ENCODE data around the gene RNF223. TPM values are rescaled to one million over a fixed set of nuclear protein-coding genes. Genes with fewer than 3 reads are reported as not detected.

The RNF223 gene
- polyA plus RNA-seq, 2 of the 4 experiments (the other 2 are of a cell fraction) = 0.08 TPM; not detected in 1

DNA sequence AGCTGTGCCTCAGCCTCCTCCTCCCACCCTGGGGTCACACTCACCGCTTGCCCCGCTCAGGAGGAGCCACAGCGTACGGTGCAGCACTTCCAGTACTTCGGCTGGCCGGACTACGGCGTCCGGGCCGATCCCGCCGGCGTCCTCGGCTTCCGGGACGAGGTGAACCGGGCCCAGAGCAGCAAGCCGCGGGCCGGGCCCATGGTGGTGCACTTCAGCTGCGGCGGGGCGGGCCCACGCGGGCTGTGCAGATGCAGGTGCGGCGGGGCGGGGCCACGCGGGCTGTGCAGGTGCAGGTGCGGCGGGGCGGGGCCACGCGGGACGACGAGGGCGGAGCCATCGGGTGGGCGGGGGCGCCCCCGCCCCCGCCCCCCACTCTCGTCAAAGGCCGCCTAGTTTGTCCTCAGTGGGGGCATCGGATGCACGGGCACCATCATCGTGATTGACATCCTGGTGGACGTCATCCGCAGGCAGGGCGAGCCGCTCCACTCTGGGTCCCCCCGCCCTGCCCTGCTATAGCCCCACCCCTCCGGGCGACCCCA lies 5.5 kb downstream of the RNF223 start:
- ATAC-seq (peak; percentile 4 to 9; a peak in 3 of 6 replicates), FAIRE-seq (no peak), DNase-seq (ENCODE audit: low read depth in 1 of 2, low spot score in 1 of 2) (peak in 1 of 2 experiments; percentile 35)
- Histone ChIP-seq H3K27ac (peak overlapping the region; percentile 76 to 88; a peak in 5 of 6 replicates), H3K4me3 (peak overlapping the region; percentile 60), H3K4me2 (peak overlapping the region; percentile 96), H3K4me1 (peaks cover 31% of the 10 kb centered on the region), H3K9me3 (no peaks in the 10 kb centered on the region)
- no peak for TF ChIP-seq EHMT2 (IDR thresholded peaks at IDR 0.05; ENCODE audit: low read depth)
- TF ChIP-seq ZSCAN20 (CRISPR knock-in tag; IDR thresholded peaks at IDR 0.05) = no peak
- TF ChIP-seq CBX2 (IDR thresholded peaks at IDR 0.05; ENCODE audit: borderline replicate concordance, low read depth) = no peak
- TF ChIP-seq EHF (CRISPR knock-in tag; IDR thresholded peaks at IDR 0.05) = no peak
- no peak for TF ChIP-seq BHLHE40 (IDR thresholded peaks at IDR 0.05; ENCODE audit: low read depth, low read length)
- TF ChIP-seq, protein P1, sequence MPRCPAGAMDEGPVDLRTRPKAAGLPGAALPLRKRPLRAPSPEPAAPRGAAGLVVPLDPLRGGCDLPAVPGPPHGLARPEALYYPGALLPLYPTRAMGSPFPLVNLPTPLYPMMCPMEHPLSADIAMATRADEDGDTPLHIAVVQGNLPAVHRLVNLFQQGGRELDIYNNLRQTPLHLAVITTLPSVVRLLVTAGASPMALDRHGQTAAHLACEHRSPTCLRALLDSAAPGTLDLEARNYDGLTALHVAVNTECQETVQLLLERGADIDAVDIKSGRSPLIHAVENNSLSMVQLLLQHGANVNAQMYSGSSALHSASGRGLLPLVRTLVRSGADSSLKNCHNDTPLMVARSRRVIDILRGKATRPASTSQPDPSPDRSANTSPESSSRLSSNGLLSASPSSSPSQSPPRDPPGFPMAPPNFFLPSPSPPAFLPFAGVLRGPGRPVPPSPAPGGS (IDR thresholded peaks at IDR 0.05) = no peak
- TF ChIP-seq MAZ (IDR thresholded peaks at IDR 0.05; ENCODE audit: borderline replicate concordance, low read depth, low read length) = no peak
- no peak for TF ChIP-seq JUN (IDR thresholded peaks at IDR 0.05)
- no peak for TF ChIP-seq TFCP2L1 (CRISPR knock-in tag; IDR thresholded peaks at IDR 0.05)
- TF ChIP-seq ZNF302 (CRISPR knock-in tag; IDR thresholded peaks at IDR 0.05) = no peak
- TF ChIP-seq NPAS2 (CRISPR knock-in tag; IDR thresholded peaks at IDR 0.05; ENCODE audit: borderline replicate concordance) = no peak
- WGBS (ENCODE audit: missing lambda C conversion rate) = no CpG with 5 or more reads among the region's 55 CpGs
- POLR2A ChIA-PET = interaction anchor here (1.2 kb wide), 1 partner anchor 42 kb away, joined by 3 read pairs; no protein-coding TSS in a partner anchor
- CTCF ChIA-PET = interaction anchor here (0.7 to 1.6 kb wide), 5 partner anchors 10 to 86 kb away, joined by 3 to 5 read pairs (median 4); no protein-coding TSS in a partner anchor

DNA sequence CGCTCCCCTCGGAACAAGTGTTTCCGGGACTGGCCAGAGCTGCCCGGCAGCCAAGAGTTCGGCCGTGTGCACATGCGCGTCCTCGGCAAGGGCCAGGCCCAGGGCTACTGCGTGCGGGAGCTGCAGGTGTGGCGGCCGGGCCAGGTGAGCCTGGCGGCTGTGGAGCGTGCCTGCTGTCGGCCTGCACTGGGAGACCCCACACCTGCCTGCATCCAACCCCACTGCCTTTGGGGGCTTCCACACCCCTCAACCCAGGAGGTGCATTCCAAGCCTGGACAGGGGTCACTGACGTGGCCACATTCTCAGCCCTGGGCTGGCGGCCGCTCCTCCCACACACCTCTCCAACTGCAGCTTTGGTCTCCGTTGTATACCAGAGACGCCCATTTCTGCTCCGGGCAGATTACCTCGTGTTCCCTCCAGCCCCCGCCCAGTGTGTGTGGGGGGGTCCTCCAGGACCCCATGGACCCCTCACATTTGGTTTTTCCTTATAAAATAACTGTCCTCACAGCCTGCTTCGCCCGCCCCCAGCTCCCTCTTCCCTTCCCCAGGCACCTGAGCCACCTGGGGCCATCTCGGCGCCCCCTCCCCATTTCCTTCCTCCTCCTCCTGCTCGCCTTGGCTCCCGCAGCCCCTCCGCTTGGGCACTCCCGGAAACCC lies 6.1 kb downstream of the RNF223 start:
- Histone ChIP-seq H3K4me1 (peaks cover 37% of the 10 kb centered on the region), H3K4me3 (peak overlapping the region; percentile 60; the same call in 2 of the 3 replicates), H3K9me3 (no peaks in the 10 kb centered on the region), H3K4me2 (peak overlapping the region; percentile 96), H3K27ac (peak overlapping the region in 1 of 2 experiments; percentile 88; a peak in 3 of 6 replicates)
- ChIA-PET CTCF (interaction anchor here (0.7 to 1.6 kb wide), 6 partner anchors 9 to 85 kb away, joined by 3 to 5 read pairs (median 4); no protein-coding TSS in a partner anchor), POLR2A (no interaction called here)
- DNase-seq (ENCODE audit: low read depth in 1 of 2, low spot score in 1 of 2) (no peak), ATAC-seq (no peak), FAIRE-seq (no peak)
- no peak for TF ChIP-seq TP53 (CRISPR knock-in tag; IDR thresholded peaks at IDR 0.05)
- no peak for TF ChIP-seq KDM5A (IDR thresholded peaks at IDR 0.05)
- no peak for TF ChIP-seq MAZ (IDR thresholded peaks at IDR 0.05; ENCODE audit: borderline replicate concordance, low read depth, low read length)
- no peak for TF ChIP-seq HOXB5 (CRISPR knock-in tag; IDR thresholded peaks at IDR 0.05)
- TF ChIP-seq RCOR1 (IDR thresholded peaks at IDR 0.05; ENCODE audit: low read depth, low read length) = no peak
- no peak for TF ChIP-seq FOSL2 (IDR thresholded peaks at IDR 0.05)
- no peak for TF ChIP-seq FOSL2 (CRISPR knock-in tag; IDR thresholded peaks at IDR 0.05)
- TF ChIP-seq TFCP2L1 (CRISPR knock-in tag; IDR thresholded peaks at IDR 0.05) = no peak
- WGBS (ENCODE audit: missing lambda C conversion rate) = 85% methylated on average over 18 of the region's 32 CpGs

- 95% methylated on average over 4 of the region's 54 CpGs for WGBS (ENCODE audit: missing lambda C conversion rate)
- ChIA-PET CTCF (interaction anchor here (0.7 to 5.1 kb wide), 4 partner anchors 14 to 83 kb away, joined by 3 to 33 read pairs (median 4); no protein-coding TSS in a partner anchor), POLR2A (no interaction called here)
- no peak for DNase-seq (ENCODE audit: low read depth in 1 of 2, low spot score in 1 of 2)
- H3K27ac ChIP-seq = no peak overlapping the region
- no peak overlapping the region for H3K4me3 ChIP-seq
- no peak for FAIRE-seq
- no peak overlapping the region for H3K4me2 ChIP-seq
- no peak for ATAC-seq
- H3K4me1 ChIP-seq = peaks cover 43% of the 10 kb centered on the region
- no peaks in the 10 kb centered on the region for H3K9me3 ChIP-seq
- TF ChIP-seq, protein P2, sequence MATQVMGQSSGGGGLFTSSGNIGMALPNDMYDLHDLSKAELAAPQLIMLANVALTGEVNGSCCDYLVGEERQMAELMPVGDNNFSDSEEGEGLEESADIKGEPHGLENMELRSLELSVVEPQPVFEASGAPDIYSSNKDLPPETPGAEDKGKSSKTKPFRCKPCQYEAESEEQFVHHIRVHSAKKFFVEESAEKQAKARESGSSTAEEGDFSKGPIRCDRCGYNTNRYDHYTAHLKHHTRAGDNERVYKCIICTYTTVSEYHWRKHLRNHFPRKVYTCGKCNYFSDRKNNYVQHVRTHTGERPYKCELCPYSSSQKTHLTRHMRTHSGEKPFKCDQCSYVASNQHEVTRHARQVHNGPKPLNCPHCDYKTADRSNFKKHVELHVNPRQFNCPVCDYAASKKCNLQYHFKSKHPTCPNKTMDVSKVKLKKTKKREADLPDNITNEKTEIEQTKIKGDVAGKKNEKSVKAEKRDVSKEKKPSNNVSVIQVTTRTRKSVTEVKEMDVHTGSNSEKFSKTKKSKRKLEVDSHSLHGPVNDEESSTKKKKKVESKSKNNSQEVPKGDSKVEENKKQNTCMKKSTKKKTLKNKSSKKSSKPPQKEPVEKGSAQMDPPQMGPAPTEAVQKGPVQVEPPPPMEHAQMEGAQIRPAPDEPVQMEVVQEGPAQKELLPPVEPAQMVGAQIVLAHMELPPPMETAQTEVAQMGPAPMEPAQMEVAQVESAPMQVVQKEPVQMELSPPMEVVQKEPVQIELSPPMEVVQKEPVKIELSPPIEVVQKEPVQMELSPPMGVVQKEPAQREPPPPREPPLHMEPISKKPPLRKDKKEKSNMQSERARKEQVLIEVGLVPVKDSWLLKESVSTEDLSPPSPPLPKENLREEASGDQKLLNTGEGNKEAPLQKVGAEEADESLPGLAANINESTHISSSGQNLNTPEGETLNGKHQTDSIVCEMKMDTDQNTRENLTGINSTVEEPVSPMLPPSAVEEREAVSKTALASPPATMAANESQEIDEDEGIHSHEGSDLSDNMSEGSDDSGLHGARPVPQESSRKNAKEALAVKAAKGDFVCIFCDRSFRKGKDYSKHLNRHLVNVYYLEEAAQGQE (IDR thresholded peaks at IDR 0.05) = no peak
- TF ChIP-seq KDM5A (IDR thresholded peaks at IDR 0.05) (no peak), ESRRA (IDR thresholded peaks at IDR 0.05; ENCODE audit: borderline replicate concordance, low read length) (no peak), HEYL (CRISPR knock-in tag; IDR thresholded peaks at IDR 0.05) (no peak), CTCF (IDR thresholded peaks at IDR 0.05) (no peak), KDM1A (IDR thresholded peaks at IDR 0.05; ENCODE audit: low read depth) (no peak)
- TF ChIP-seq, protein P3, sequence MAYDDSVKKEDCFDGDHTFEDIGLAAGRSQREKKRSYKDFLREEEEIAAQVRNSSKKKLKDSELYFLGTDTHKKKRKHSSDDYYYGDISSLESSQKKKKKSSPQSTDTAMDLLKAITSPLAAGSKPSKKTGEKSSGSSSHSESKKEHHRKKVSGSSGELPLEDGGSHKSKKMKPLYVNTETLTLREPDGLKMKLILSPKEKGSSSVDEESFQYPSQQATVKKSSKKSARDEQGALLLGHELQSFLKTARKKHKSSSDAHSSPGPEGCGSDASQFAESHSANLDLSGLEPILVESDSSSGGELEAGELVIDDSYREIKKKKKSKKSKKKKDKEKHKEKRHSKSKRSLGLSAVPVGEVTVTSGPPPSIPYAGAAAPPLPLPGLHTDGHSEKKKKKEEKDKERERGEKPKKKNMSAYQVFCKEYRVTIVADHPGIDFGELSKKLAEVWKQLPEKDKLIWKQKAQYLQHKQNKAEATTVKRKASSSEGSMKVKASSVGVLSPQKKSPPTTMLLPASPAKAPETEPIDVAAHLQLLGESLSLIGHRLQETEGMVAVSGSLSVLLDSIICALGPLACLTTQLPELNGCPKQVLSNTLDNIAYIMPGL (CRISPR knock-in tag; IDR thresholded peaks at IDR 0.05; ENCODE audit: borderline replicate concordance) = no peak
These were observed 6.7 kb downstream of the RNF223 start for GRCh38 chr1:1067284-1067859.
